HT1080 (cell line): ENCODE data around the gene TMEM91. TPM values are rescaled to one million over a fixed set of nuclear protein-coding genes. Genes with fewer than 3 reads are reported as not detected.

Experiments
- DNase-seq: peaks from one replicate; pipeline ENCODE4 v3.0.0-alpha.2; 2015; ENCODE audit warnings: low read depth
- total RNA-seq: library from RNA; depleted of rRNA; stranded (reverse); fragments of >200 nt; shearing (Covaris generic); gene quantifications from 2 replicates; pipeline ENCODE4 v1.2.3, GENCODE V29; 2014

TMEM91 gene
- total RNA-seq, 1 experiment from 2014 or later = 5.3 TPM

DNA sequence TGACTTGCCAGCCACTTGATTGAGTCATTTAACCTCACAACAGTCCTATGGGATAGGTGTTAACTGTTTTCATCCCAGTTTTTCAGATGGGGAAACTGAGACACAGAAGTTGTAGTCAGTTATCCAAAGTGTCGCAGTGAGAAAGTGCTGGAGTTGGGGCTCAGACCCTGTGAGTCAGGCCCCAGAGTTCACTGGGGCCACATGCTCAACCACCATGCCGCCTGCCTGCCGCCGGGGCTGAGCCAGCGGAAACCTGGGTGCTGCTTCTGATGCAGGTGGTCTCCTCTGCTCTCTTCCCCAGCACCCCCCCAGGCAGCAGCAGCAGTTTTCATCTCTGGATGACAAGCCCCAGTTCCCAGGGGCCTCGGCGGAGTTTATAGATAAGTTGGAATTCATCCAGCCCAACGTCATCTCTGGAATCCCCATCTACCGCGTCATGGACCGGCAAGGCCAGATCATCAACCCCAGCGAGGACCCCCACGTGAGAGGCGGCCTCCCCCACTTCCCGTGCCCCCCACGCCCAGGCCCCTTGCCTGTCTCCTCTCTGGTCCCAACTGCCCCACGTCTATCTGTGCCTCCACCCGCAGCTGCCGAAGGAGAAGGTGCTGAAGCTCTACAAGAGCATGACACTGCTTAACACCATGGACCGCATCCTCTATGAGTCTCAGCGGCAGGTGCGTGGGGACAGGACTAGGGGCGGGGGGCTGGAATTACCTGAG is 34.2 kb downstream of the TMEM91 start:
- no peak for DNase-seq

DNA sequence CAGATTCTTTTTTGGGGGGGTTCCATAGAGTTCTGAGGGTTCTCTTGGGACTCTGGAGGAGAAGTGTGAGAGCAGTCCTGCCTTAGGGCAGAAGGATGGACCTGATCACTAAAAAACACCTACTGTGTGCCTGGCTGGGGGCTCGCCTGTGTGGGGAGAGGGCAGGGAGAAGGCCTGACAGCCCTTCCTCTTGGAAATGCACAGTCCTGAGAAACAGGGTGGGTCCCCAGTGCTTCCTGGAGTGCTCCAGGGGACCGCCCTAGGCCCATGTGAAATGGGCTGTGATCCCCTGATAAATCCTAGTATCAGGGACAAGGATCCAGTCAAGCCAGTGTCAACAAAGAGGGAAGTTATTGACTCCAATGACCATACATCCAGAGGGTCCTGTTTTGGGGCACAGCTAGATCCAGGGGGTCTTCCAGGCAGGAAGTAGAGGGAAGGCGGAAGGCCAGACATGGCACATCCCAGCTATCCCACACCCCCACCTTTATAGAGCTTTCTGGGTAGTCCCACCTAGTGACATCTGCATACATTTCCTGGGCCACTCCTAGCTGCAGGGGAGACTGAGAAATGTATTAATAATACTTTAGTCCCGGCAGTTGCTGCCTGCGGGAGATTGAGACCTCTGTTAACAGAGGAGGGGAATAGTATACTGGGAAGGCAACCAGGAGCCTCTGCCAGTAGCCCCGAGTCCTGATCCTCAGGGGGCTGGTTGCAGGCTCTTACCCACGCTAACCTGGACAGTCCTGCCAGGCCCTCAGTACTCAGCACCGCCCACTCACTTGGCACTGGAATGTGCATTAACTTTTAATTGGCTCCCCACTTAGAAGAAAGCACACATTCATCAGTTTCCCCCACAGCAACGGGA is 35.0 kb downstream of the TMEM91 start:
- DNase-seq = no peak

DNA sequence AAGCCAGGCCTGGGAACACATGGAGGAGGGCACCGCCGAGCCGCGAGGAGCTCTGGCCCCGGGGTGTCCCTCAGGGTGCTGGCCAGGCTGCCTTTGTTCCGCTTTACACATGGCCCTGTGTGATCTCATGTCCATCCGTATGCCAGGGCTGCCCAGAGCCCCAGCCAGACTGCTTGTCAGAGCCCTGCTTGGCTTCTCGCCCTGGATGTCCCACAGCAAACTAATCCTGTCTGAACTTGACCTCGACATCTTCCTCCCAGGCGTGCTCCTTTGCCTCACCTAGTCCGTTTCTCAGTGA is 35.6 kb downstream of the TMEM91 start:
- DNase-seq = no peak

DNA sequence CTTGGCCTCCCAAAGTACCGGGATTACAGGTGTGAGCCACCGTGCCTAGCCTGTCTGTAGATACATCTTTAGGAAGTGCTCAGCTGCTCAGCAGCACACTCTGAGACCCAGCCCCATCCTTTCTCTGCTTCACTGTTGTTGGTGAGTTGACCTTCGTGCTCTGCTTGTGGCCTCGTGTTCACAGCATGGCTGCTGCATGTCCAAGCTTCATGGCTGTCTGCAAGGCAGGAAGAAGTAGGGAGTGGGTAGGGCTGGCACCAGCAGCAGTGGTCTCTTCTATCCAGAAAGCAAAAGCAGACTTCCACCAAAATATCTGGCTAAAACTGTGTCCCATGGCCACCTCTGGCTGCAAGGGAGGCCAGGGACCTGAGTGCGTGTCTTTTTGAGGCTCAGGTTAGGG is 36.6 kb downstream of the TMEM91 start:
- no peak for DNase-seq

DNA sequence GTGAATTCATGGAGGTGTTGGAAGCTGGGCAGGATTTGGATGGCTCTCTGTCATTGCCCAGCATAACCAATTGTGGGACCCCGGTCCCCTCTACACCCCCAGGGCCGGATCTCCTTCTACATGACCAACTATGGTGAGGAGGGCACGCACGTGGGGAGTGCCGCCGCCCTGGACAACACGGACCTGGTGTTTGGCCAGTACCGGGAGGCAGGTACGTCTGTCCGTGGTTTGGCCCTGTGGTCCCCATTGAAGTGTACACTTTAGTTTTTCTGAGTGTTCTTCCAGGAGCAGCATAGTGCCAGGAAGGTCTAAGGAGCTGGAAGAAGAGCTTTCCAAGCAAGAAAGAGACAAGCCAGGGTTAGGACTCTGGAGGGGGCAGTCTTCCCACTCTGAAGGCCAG is 37.6 kb downstream of the TMEM91 start:
- no peak for DNase-seq

DNA sequence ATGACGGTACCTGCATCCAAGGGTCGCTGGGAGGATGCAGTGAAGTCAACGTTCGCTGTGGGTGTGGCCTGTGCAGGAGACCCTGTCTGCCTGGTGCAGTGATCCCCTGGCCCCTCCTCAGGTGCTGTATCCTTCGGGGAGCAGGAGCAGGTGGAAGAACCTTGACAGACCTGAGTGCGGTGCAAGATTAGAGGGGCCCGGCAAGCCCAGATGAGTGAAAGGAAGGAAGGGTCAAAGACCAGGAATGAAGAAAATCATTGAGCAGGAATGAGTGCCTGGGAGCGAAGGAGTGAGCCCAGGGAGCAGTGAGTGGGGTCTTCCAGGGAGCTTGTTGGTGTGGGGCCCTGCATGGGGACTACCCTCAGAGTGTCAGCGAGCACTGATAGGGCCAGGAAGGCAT is 38.1 kb downstream of the TMEM91 start:
- no peak for DNase-seq

DNA sequence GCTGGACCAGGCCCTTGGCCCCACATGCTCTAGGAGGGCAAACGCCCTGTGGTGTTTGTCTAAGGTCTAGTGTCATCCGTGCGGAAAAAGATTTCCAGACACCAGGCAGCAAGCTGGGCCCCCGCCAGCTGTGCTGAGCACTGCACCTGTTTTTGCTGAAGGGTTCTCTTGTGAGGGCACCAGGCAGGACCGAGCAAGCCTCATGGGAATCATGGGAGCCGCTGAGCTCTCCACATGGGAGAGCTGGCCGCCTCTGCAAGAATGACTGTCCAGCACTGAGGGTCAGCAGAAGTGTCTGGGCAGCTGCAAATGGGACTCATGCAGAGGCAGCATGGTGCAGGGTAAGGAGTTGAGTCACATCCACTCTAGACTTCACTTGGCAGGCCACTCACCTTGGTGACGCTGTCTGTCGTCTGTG is 38.8 kb downstream of the TMEM91 start:
- DNase-seq = no peak

DNA sequence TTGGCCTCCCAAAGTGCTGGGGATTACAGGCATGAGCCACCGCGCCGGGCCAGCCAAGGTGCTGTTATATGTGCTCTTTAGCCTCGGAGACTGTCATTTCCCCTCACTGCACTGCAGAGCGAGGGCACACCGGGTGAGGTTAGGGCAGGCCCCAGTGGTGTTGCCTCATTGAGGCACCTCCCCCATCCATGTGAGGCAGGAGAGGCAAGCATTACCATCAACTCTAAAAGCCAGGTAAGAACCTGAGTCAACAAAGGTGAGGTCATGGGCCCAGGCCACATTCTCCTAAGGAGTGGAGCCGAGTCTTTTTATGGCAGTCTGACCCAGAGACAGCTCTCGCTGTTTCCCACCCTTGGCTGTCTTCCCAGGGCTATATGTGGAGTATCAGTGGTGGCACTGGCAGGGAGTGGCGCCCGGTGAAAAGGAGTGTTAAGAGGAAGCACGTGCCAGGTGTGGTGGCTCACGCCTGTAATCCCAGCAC is 39.9 kb downstream of the TMEM91 start:
- no peak for DNase-seq

DNA sequence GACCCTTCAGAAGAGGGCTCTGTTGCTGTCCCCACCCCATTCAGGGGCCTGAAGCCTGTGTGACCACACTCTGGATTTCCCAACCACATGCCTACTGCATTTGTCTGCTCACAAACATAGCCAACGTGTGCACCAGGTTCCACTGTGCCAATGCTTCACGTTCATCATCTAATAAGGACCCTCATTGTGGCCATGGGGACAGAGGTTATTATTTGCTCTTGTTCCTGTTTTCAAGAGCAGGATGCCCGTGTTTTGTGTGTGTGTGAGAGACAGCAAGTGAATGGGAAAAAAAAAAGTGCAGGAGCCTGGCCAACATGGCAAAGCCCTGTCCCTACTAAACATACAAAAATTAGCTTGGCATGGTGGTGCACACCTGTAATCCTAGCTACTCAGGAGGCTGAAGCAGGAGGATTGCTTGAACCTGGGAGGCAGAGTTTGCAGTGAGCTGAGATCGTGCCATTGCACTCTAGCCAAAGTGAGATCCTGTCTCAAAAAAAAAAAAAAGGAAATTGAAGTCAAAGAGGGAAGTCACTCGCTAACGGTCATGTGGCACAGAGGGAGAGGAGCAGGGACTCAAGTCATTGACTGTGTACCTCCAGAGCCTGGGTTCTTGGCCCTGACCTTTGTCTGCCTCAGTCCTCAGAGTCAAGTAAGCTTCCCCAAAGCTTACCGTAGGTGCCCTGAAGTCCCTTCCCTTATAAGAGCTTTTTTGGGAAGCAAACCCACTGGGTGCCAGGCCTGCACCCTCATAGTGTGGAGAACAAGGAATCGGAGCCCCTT is 44.0 kb downstream of the TMEM91 start:
- no peak for DNase-seq

DNA sequence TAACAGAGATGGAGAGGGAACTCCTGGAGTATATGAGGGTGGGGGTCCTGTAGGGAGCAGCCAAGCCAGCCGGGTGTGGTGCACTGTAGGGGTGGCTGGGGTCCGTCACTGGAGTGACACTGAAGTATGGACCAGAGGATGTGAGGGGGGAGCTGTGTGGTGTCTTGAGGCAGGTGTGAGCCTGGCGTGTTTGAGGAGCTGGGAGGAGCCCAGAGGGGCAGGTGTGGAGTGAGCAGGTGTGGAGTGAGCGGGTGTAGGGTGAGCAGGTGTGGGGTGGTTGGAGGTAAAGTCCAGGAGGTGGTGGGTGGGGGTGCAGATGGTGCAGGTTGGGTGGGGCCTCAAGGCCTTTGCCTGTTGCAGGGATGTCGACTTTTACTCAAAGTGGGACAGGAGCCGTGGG is 45.0 kb downstream of the TMEM91 start:
- DNase-seq = no peak

DNA sequence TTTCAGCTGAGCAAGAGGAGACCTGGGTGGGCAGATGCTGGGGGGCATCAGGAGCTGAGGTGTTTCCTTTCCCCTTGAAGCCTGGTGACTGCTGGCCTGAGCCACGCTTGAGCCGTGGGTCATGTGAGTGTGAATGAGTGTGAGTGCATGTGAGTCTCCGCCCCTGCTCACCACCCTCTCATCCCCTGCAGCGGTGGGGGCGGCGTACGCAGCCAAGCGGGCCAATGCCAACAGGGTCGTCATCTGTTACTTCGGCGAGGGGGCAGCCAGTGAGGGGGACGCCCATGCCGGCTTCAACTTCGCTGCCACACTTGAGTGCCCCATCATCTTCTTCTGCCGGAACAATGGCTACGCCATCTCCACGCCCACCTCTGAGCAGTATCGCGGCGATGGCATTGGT is 45.6 kb downstream of the TMEM91 start:
- DNase-seq = no peak

DNA sequence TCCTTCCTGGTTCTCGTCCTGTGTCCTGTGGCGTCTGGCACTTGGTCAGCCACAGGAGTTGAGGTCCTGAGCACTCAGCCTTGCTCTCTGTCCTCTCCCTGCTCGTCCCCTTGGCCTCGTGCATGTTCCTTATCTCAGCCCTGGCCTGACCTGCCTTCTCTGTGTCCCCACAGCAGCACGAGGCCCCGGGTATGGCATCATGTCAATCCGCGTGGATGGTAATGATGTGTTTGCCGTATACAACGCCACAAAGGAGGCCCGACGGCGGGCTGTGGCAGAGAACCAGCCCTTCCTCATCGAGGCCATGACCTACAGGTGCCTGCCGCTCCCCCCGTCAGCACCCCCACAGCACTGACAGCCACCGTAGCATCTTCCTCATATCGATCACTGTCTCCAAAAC is 46.1 kb downstream of the TMEM91 start:
- DNase-seq = no peak

DNA sequence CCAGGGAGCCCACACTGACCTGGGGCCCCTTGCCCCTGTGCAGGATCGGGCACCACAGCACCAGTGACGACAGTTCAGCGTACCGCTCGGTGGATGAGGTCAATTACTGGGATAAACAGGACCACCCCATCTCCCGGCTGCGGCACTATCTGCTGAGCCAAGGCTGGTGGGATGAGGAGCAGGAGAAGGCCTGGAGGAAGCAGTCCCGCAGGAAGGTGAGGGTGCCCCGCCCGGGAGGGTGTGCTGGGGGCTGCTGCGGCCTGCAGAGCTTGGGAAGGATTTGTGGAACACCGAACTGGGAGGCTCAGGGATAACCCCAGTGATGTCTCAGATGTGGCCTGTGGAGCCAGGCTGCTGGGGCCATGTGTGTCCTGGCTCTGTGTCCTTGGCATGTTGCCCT is 46.6 kb downstream of the TMEM91 start:
- no peak for DNase-seq

DNA sequence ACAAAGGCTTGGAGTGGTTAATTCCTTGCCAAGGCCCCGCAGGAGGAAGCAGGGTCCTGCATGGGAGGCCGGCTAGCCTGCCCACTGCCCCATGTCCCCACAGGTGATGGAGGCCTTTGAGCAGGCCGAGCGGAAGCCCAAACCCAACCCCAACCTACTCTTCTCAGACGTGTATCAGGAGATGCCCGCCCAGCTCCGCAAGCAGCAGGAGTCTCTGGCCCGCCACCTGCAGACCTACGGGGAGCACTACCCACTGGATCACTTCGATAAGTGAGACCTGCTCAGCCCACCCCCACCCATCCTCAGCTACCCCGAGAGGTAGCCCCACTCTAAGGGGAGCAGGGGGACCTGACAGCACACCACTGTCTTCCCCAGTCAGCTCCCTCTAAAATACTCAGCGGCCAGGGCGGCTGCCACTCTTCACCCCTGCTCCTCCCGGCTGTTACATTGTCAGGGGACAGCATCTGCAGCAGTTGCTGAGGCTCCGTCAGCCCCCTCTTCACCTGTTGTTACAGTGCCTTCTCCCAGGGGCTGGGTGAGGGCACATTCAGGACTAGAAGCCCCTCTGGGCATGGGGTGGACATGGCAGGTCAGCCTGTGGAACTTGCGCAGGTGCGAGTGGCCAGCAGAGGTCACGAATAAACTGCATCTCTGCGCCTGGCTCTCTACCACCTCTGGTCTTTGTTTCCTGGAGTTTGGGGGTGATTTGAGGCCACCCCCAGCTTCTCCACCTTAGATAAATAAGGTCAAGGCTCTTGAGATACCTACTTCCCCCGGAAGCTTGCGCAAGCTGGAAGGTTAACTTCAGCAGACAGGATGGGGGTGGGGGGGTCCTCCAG is 48.2 kb downstream of the TMEM91 start:
- DNase-seq = no peak

DNA sequence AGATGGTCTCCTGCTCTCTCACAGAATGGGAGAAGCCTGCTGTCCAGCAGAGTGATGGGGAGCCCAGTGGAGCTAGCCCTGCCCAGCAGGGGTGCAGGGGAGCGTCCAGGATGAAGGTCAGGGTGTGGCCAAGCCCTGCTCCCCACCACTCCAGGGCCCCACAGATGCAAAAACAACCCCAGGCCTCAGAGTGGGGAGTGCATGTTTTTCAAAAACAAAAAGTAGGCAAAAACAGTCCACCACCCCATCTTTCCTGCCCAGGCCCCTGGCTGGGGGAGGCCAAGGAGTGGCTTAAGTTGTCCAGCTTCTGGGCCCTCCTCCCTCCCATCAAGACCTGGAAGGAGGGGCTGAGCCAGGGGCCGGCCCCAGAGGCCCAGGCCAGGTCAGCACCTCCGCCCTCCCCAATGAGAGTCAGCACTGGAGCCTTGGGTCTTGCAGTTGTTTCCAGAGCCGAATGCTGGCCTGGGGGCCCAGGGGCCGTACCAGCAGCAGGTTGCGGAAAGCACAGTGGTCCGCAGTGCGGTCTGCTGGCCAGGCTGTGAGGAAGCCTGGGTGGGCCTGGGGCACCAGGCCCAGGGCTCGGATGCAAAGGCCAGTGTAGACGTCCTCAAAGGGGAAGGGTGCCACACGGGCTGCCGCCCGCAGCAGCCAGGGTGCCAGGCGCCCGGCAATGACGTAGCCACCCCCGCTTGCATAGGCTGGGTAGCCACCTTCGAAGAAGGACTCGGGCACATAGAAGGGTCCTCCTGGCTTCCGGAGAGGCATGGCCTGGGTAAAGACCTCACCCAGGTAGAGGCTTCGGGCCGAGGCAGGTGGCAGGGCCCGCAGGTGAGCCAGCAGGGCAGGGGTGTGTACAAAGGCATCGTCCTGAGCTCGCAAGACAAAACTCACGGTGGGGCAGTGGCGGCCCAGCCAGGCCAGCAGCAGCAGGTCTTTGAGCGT is 49.1 kb downstream of the TMEM91 start:
- no peak for DNase-seq

DNA sequence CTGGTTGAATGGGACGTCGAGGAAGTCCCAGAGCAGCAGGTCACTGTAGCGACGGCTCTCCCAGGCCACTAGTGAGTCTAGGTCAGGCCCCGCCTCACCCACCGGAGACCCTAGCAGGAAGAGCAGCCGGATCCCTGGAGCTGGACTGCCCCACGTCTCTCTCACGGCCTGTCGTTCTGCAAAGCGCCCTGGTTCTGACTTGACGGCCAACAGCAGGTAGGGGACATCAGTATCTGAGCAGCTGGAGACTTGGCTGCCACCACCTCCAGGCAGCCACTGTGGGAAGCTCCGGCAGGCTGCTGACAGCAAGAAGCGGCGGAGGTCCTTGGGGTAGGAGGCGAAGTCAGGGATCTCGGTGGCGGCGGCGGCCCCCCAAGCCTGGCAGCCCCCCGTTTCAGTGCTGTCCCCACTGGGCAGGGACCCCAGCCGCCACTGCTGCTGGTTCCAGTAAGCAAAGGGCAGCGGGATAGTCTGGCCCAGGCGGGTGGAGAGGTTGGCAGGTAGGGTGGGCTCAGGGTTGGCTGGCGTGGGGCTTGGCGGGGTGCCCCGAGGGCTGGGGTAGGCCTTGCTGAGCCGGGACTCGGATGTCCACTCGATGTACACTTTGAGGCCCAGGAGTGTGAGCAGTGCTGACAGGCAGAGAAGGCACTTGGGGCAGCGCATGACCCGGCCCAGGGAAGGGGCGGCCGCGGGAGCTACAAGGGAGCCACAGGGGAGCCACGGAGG is 49.9 kb downstream of the TMEM91 start:
- DNase-seq = no peak

DNA sequence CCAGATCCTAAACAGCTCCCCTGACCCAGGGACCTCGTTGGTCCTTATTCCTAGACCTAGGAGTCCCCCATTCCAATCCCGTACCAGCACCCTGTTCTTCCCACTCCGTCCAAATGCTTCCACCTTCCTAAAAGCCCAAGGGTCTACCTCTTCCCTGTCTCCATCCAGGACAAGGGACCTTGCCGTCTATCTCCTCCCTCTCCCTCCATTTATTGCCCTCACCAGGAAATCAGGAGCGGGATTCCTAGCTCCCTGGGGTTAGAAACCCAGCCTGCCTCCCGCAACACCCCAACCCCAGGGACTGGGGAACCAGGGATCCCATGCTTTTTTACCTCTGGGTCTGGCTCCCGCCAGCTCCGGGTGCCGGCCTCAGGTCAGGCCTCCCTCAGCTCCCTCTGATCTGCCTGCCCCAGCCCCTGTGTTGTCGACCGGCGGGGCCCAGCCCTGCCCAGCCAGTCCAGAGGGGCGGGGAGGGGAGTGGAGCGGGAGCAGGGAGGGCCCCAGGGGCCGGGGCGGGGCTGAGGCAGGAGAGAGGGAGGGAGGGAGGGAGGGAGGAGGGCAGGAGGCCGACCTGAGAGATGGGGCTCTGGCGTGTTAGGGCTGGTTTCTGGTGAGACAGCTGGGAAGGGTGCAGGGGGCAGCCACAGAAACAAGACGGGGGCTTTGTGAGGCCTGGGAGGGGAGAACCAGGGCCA is 50.8 kb downstream of the TMEM91 start, which contains the start of gene B3GNT8:
B3GNT8 (minus strand) TSS at position 423 of the 695 bp plus-strand sequence. CDS start 596 bp downstream, outside the sequence.
- DNase-seq = no peak

DNA sequence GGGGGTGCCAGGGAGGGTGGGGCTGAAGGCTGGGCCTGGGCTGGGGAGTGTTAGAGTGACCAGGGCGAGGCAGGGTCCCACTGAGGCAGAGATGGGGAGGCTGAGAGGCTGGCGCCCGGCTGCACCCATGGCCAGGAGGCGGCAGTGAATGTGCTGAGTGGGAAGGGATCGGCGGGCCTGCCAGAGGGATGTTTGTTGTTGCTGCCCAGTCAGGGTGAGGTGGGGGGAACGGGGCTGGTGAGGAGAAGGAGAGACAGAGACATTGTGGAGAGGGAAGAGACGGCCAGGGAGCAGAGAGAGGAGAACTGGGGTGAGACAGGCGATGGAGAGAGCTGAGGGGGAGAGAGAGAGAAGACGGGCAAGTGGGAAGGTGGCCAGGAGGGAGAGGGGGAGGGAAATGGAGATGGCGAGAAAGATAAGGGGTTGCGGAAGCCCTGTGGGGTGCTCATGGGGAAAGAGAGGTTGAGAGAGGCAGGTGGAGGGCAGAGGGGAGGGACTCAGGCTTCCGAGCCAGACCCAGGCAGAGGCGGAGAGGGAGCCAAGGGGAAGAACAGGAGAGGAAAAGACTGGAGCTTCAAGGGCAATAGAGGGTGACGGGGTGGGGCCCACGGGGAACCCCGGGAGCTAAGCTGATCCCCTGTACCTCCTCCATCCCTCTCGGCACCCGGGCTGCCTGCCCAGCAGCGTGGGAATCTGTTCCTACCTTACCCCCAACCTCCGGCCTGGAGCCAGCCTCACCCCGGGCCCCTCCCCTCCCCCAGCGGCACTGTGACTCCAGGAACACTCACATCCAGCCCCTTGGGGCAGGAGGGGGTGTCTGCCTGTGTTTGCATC is 51.5 kb downstream of the TMEM91 start:
- DNase-seq = no peak
